HepG2 (cell line): ENCODE results near the gene MCOLN1. TPM values are rescaled to one million over a fixed set of nuclear protein-coding genes. Genes with fewer than 3 reads are reported as not detected.
A peak's percentile ranks its signal among the peaks of the same experiment; 100 is the strongest.

Experiments
- ATAC-seq: fragments of 200-7000 bp; cut with Tn5 transposase; 3 replicates; pipeline ENCODE4 v1.9.1; 2020; ENCODE audit warnings: mild to moderate bottlenecking, moderate library complexity
- BruUV-seq: library from RNA; stranded (reverse); fragments of 400-500 nt; replicated peaks from 2 replicates; lab custom pipeline; 2021; lab: Mats Ljungman, UMichigan
- CTCF ChIA-PET: fragments of 300-600 bp; formaldehyde crosslinking; extraction: SDS; loops from one replicate; lab custom pipeline; 2021; ENCODE audit warnings: low total read pairs, inconsistent platforms, low intra/inter-chr PET ratio; lab: Yijun Ruan, JAX
- POLR2A ChIA-PET: fragments of 350-600 bp; sonication (Branson Sonifier 250); formaldehyde crosslinking; loops from one replicate; lab custom pipeline; 2020; ENCODE audit warnings: antibody characterized with exemption, inconsistent platforms; lab: Yijun Ruan, JAX
- DNase-seq: peaks from one replicate; pipeline ENCODE4 v3.0.0-alpha.2; 2015; ENCODE audit warnings: low spot score
- FAIRE-seq: peaks from 3 replicates; lab custom pipeline; 2011; peaks lifted over from hg19 to GRCh38; lab: Jason Lieb, UNC
- H2AFZ ChIP-seq: one replicate; pipeline ENCODE4 v1.6.1; 2011; ENCODE audit warnings: low read length, inconsistent platforms
- H3K27ac ChIP-seq: fragments of 300-600 bp; 3 replicates; pipeline ENCODE4 v1.8.0; 2011; ENCODE audit warnings: mixed run types, mild to moderate bottlenecking, mixed read lengths, low read length, inconsistent platforms; ENCODE audit not compliant: insufficient read depth; ENCODE audit errors: extremely low read length
- H3K27me3 ChIP-seq, 2 experiments: fragments of 200-600 bp in 1 of 2; 2 replicates in 1 of 2; 3 replicates in 1 of 2; pipeline versions ENCODE4 v1.6.0 to v1.8.0; 2011; ENCODE audit warnings: low read length in 2 of 2, mild to moderate bottlenecking in 2 of 2, moderate library complexity in 2 of 2, inconsistent platforms in 1 of 2; ENCODE audit not compliant: insufficient read depth in 2 of 2, control insufficient read depth in 1 of 2
- H3K36me3 ChIP-seq, 2 experiments: fragments of 200-600 bp in 1 of 2; replicated peaks in 1 of 2; 2 replicates in 1 of 2; 3 replicates in 1 of 2; pipeline versions ENCODE4 v1.5.1 to v1.8.0; 2011; ENCODE audit warnings: low read length in 2 of 2, inconsistent platforms in 1 of 2; ENCODE audit not compliant: insufficient read depth in 2 of 2, control insufficient read depth in 1 of 2
- H3K4me1 ChIP-seq: 2 replicates; pipeline ENCODE4 v1.5.1; 2012; ENCODE audit warnings: low read length, inconsistent platforms; ENCODE audit not compliant: insufficient read depth
- H3K4me2 ChIP-seq: 2 replicates; pipeline ENCODE4 v1.6.0; 2011; ENCODE audit warnings: low read depth, low read length, inconsistent platforms
- H3K4me3 ChIP-seq, 3 experiments: fragments of 200-600 bp in 1 of 3; sonication (generic), shearing (Covaris generic) in 1 of 3; replicated peaks in 1 of 3; 2 replicates each; pipeline ENCODE4 v1.5.1; 2011 to 2016; ENCODE audit warnings: low read length in 3 of 3, inconsistent platforms in 2 of 3, low read depth in 2 of 3, mild to moderate bottlenecking in 2 of 3, control low read depth in 1 of 3, mixed read lengths in 1 of 3; ENCODE audit not compliant: insufficient read depth in 1 of 3
- H3K79me2 ChIP-seq: one replicate; pipeline ENCODE4 v1.6.1; 2011; ENCODE audit warnings: low read length, inconsistent platforms; ENCODE audit not compliant: insufficient read depth
- H3K9ac ChIP-seq: 2 replicates; pipeline ENCODE4 v1.6.0; 2011; ENCODE audit warnings: mild to moderate bottlenecking, low read depth, low read length, inconsistent platforms; ENCODE audit not compliant: insufficient read depth
- H3K9me3 ChIP-seq: 2 replicates; pipeline ENCODE4 v1.5.1; 2012; ENCODE audit warnings: mild to moderate bottlenecking, low read length
- H4K20me1 ChIP-seq: 2 replicates; pipeline ENCODE4 v1.6.0; 2011; ENCODE audit warnings: inconsistent platforms, mild to moderate bottlenecking, low read length, moderate library complexity; ENCODE audit not compliant: insufficient read depth
- ATF7 ChIP-seq, 2 experiments: fragments of 450-650 bp in 1 of 2; sonication (generic) in 1 of 2; formaldehyde crosslinking in 1 of 2; IDR thresholded peaks; 2 replicates each; pipeline versions ENCODE4 v1.4.0 to v1.6.1; 2016 to 2020; ENCODE audit warnings: antibody characterized with exemption in 1 of 2, mild to moderate bottlenecking in 1 of 2, missing genetic modification reagents in 1 of 2
- CREB1 ChIP-seq, 2 experiments: fragments of 450-650 bp in 1 of 2; IDR thresholded peaks; 2 replicates each; pipeline ENCODE4 v1.6.1; 2016 to 2017; ENCODE audit warnings: control low read depth in 1 of 2, mild to moderate bottlenecking in 1 of 2, missing compliant biosample characterization in 1 of 2, missing genetic modification characterization in 1 of 2
- FOXO4 ChIP-seq: sonication (generic); formaldehyde crosslinking; conservative IDR thresholded peaks from 2 replicates; pipeline ENCODE4 v1.8.1; 2023; ENCODE audit warnings: missing genetic modification reagents
- HOXA3 ChIP-seq: sonication (generic); formaldehyde crosslinking; IDR thresholded peaks from 2 replicates; pipeline ENCODE4 v1.5.0; 2020; ENCODE audit warnings: missing genetic modification reagents
- ZFP41 ChIP-seq: sonication (generic); formaldehyde crosslinking; IDR thresholded peaks from 2 replicates; pipeline ENCODE4 v1.4.0; 2020; ENCODE audit warnings: mild to moderate bottlenecking, missing genetic modification reagents, borderline replicate concordance
- ZNF598 ChIP-seq: sonication (generic); formaldehyde crosslinking; IDR thresholded peaks from 2 replicates; pipeline ENCODE4 v1.5.1; 2020; ENCODE audit warnings: mild to moderate bottlenecking, missing genetic modification reagents, borderline replicate concordance
- ZNF687 ChIP-seq: sonication (generic); formaldehyde crosslinking; IDR thresholded peaks from 2 replicates; pipeline ENCODE4 v1.5.1; 2020; ENCODE audit warnings: mild to moderate bottlenecking, missing genetic modification reagents, moderate library complexity
- ZNF776 ChIP-seq: sonication (generic); formaldehyde crosslinking; IDR thresholded peaks from 2 replicates; pipeline ENCODE4 v1.4.0; 2020; ENCODE audit warnings: mild to moderate bottlenecking, missing genetic modification reagents
- WGBS: methylation state at CpG from one replicate; pipeline ENCODE4 v1.1.6; 2017; ENCODE audit warnings: low lambda C conversion rate; 5-methylcytosine and 5-hydroxymethylcytosine counted together
- in situ Hi-C: cut with HindIII; loops from 2 replicates; pipeline ENCODE4 v1.10.0; 2017; ENCODE audit warnings: low pct_unique_long_range_greater_than_20kb; ENCODE audit not compliant: extremely low pct_ligation_motif_present
- intact Hi-C: fragments of 100-400 bp; cut with micrococcal nuclease; formaldehyde crosslinking; loops from one replicate; pipeline ENCODE4 v1.10.0; 2022; ENCODE audit not compliant: unreplicated experiment
- polyA plus RNA-seq, 8 experiments: library from polyadenylated mRNA; depleted of rRNA in 3 of 8; stranded (reverse) in 7 of 8; unstranded in 1 of 8; fragments of >200 nt; fragmentation: Illumina TruSeq in 4 of 8; extraction: Trizol in 4 of 8; gene quantifications; 2 replicates each; pipeline versions ENCODE4 v1.2.1 to v1.2.3, GENCODE V29; 2011 to 2016; ENCODE audit warnings: low read depth in 4 of 8, missing spikeins in 1 of 8, mixed read lengths in 1 of 8; ENCODE audit not compliant: insufficient read depth in 1 of 8
- total RNA-seq, 5 experiments: library from RNA; depleted of rRNA; stranded (reverse); fragments of >200 nt; fragmentation: Illumina TruSeq; extraction: Trizol; gene quantifications; 2 replicates each; pipeline ENCODE4 v1.2.3, GENCODE V29; 2016; ENCODE audit warnings: low read depth in 1 of 5

The MCOLN1 gene
- total and polyA plus RNA-seq, 2 of the 13 experiments (the other 11 are each of a cell fraction or from before 2014, with no cell fraction given), result 3.4 to 15.7 TPM

GRCh38 chr19:7486923-7487322 lies 35.5 kb upstream of the MCOLN1 start:
- H4K20me1 ChIP-seq, result no peaks in the 10 kb centered on the region
- H3K27ac ChIP-seq, result no peak overlapping the region
- CTCF ChIA-PET, result no interaction called here
- no peaks in the 10 kb centered on the region for H3K79me2 ChIP-seq
- in situ Hi-C loops, result no loop called here
- no peak overlapping the region for H3K9ac ChIP-seq
- BruUV-seq, result no TSS peak
- no peak for TF ChIP-seq ZNF776 (CRISPR knock-in tag)
- TF ChIP-seq ATF7 (IDR thresholded peaks at IDR 0.05), result peak; percentile 57; the same call in 1 of the 2 replicates
- no peak for TF ChIP-seq ATF7 (CRISPR knock-in tag; IDR thresholded peaks at IDR 0.05)
- 48% methylated on average over 2 of the region's 2 CpGs for WGBS
- H3K27me3 ChIP-seq, result no peaks in the 10 kb centered on the region; a peak in 1 of 5 replicates
- POLR2A ChIA-PET, result no interaction called here
- H2AFZ ChIP-seq, result no peak overlapping the region
- H3K9me3 ChIP-seq, result no peaks in the 10 kb centered on the region
- H3K4me1 ChIP-seq, result peaks cover 47% of the 10 kb centered on the region
- FAIRE-seq (no peak), DNase-seq (no peak), ATAC-seq (no peak)
- H3K4me3 ChIP-seq, result no peak overlapping the region
- H3K4me2 ChIP-seq, result no peak overlapping the region
- H3K36me3 ChIP-seq, result no peaks in the 10 kb centered on the region
- intact Hi-C loops, result no loop called here

GRCh38 chr19:7488736-7489353 lies 33.6 kb upstream of the MCOLN1 start, which contains the start of gene PEX11G:
TSS of gene PEX11G (minus strand) at chr19:7489035. CDS start at chr19:7489010, 25 bp downstream.
- POLR2A ChIA-PET, result interaction anchor here (0.7 kb wide), 1 partner anchor 516 kb away, joined by 3 read pairs; no protein-coding TSS in a partner anchor
- H4K20me1 ChIP-seq, result no peaks in the 10 kb centered on the region
- H3K36me3 ChIP-seq, result no peaks in the 10 kb centered on the region
- intact Hi-C loops, result no loop called here
- no peaks in the 10 kb centered on the region for H3K79me2 ChIP-seq
- CTCF ChIA-PET, result no interaction called here
- H3K27ac ChIP-seq, result peak within 1 kb of the TSS; percentile 45
- peak within 1 kb of the TSS; percentile 53 for H3K4me2 ChIP-seq
- FAIRE-seq (no peak), DNase-seq (no peak), ATAC-seq (no peak)
- H3K4me1 ChIP-seq, result peaks cover 59% of the 10 kb centered on the region
- H3K9ac ChIP-seq, result no peak within 1 kb of the TSS; the same call in 1 of the 2 replicates
- BruUV-seq, result no TSS peak
- H3K27me3 ChIP-seq, result no peaks in the 10 kb centered on the region
- H2AFZ ChIP-seq, result no peak within 1 kb of the TSS
- H3K9me3 ChIP-seq, result no peaks in the 10 kb centered on the region
- 39% methylated on average over 29 of the region's 49 CpGs for WGBS
- in situ Hi-C loops, result no loop called here
- H3K4me3 ChIP-seq, result 0 out of 6 replicates have a peak within 1 kb of the TSS, but pooled peaks of 1 of the 3 experiments have one; percentile 30
- TF ChIP-seq FOXO4 (0 out of 2 replicates have a peak, but pooled peaks have one; percentile 27), CREB1 (IDR thresholded peaks at IDR 0.05) (peak; percentile 94), CREB1 (CRISPR knock-in tag; IDR thresholded peaks at IDR 0.05) (no peak), ZFP41 (CRISPR knock-in tag) (no peak), HOXA3 (peak; percentile 83), ZNF598 (CRISPR knock-in tag) (no peak), ZNF687 (CRISPR knock-in tag) (peak; percentile 41; the same call in 1 of the 2 replicates)
